NCI-H226 (cell line): ENCODE results near the gene ARMC2.
"Not testable (repeated sequence)": the region's sequence is repeated elsewhere in the genome, so short reads cannot be mapped to it uniquely, and the experiment has no call there.

Source experiments
- DNase-seq: peaks from one replicate; pipeline ENCODE4 v3.0.0-alpha.2; 2015

ARMC2 gene

DNA sequence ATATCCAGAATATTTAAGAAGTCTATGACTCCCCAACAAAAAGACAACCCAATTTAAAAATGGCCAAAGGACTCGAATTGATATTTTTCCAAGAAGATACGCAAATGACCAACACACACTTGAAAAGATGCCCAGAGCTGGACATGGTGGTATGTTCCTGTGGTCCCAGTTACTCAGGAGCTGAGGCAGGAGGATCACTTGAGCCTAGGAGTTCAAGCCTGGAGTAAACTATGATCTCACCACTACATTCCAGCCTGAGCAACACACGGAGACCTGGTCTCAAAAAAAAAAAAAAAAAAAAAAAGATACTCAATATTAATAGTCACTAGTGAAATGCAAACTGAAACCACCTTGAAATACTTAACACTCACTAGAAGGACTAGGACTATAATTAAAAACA lies 12.2 kb upstream of the ARMC2 start:
- DNase-seq = no peak

DNA sequence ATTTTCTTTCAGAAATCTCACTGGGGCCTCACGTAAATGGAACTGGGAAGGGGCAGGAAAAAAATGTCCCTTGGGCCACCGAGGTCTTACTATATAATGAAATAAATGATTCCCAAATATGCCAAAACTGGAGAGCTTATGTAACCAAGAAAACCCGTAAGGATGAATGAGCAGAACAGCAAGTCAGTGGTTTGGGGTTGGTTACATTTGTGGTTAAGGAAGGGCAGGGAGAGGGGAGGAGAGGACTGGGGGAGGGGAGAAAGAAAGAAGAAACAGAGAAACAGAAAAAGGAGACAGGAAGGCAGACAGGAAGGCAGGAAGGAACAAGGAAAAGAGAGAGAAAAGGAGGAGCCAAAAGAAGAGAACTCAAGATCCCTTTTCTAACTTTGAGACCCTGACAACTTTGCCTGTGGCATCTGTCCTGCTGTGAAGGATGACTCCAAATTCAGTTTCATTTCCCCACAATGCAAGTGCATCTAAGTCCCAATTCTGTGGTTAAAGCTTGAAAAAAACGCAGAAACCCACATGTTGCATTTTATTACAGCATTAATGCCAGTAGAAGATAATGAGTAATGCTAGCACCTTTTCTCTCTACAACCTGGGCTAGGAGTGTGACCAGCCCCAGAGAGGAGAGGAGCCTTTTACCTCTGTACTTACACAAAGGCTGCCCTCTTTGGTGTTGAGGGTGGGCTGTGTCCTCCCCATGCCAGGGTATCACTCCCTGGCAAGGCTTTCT lies 10.8 kb upstream of the ARMC2 start:
- DNase-seq = no peak

DNA sequence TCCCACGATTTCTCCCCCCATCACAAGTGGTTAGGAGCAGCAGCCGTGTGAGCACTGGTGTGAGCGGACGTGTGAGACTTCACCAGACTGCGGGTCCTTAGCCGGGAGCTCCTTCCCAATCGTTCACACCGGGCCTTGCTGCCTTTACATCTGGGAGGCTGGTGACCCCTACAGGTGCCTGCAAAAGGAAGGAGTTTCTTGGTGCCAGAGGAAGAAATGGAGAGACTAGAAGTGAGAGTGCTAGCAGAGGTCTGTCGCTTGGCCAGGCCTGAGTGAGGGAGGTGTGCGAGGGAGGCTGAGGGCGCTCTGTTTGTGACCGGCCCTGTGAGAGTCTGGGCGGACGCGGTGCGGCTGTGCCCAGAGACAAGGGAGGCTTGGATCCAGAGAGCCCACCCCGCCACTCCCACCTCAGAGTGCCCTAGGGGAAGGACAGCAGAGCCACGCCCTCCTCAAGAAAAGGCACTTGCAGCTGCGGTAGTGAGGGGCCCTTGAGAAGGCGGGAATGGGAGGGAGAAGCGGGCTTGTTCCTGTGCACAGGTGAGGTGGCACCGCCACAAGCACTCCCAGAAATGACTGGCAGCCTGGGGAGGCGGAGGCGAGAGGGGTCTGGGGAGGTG lies 10.0 kb upstream of the ARMC2 start:
- no peak for DNase-seq

DNA sequence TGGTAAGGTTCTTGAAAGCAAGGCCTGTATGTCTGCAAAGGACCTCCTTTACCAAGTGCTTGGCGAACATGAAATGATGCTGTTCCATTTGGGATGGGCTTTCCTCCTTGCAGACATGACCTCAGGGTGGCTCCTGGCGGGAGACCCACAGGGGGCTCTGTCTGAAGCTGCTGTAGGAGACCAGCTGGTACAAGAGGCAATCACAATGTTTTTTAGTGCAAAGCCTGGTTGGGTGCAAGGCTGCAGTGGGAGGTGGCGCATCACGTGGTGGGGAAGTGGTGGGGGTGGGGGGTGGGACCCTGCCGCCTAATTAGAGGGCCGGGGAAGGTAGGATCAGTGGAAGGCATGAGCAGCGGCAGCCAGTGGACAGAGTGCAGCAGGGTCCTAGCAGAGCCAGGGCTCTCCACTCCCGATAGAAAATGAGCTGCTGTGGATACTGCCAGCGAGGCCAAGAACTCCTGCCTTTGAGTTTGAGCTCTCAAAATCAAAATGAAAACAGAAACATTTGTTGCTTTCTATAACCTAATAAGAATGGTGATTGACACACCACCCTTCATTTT lies 9.1 kb upstream of the ARMC2 start:
- no peak for DNase-seq

DNA sequence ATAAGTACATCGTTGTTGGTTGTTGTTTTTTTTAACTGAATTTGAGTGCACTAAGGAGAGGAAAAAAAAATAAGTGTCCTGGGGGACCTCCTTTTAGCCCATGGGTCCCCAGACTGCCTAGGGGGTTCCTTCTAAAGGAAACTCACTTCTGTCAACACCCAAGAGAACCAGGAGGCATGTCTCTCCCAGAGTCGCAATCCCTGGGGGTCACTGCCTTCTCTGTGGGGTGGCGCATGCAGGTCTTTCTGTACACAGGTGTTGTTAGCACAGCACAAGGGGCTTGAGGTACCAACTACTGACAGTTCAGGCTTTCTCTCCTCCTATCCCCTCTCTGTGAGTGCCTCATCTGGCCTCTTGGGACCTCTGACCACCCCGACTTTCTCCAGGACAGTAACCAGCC lies 7.3 kb upstream of the ARMC2 start:
- DNase-seq = no peak

DNA sequence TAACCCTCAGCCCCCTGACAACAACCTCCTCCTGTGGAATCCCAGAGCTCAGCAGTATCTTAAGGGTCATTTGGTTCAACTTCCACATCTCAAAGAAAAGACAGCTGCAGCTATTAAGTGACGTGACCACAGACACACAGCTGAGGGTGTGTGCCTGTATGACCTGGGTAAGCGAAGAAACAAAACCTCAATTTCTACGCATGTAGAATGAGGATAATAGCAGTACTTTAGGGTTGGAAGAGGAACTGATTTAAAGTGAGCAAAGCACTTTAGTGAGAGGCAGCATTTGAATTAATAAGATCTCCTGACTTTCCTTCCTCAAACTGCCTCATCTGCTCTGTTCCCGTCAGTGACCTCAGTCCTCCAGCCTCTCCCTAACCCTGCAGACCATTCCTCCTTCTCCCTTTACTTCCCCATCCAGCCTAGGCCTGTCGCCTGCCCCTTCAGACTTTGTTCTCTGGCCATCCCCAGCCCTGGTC lies 6.8 kb upstream of the ARMC2 start:
- DNase-seq = no peak

DNA sequence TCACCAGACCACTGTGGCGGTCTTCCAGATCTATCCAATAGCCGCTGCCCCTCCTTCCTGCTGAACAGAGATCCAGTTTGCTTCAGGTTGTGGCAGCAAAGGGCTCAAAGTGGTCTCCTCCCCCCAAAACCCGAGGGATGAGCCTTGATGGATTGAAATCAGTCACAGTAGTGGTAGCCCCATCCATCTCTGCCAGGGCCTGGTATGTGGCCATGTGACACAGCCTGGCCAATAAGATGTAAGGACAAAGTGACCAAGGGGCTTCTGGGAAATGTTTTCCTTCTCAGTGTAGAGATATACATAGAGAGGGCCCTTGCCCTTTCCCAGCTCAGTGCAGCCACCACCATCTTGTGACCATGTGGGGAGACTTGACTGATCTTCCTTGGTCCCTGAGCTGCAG lies 4.1 kb upstream of the ARMC2 start:
- no peak for DNase-seq

DNA sequence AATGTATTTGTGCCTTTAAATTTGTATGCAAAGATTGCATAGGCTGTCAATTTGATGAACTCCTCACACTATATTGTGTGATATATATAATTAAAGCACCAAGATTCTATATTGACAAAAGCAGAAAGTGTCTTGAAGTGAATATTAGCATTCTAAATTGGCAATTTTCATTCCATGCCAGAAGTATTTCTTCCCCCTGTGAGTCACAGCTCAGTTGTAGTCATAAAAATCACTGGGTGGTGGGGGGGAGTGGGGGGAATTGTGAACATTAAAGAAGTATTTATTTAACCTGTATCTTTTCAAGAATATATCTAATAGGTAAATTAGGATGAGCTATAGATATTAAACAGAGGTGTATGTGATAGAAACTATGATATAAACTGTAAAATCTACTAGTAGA lies 3.1 kb upstream of the ARMC2 start:
- no peak for DNase-seq

DNA sequence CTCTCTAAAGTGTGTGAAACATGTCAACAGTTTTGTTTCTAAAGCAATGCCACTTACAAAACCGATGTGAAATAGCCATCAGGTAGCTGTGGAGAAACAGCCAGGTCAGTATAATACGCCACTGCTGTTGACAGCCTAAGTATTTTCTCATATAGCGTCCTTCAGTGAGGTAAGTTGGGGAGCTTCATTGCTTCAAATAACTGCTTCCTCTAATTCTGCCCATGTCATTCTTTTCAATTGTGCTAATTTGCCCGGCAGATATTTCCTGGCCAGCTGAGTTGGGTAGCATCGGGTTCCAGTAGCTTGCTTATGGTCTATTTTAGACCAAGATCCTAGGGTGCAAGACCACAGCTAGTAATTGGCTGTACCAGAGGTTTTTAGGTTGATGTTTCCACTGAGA lies 2.1 kb upstream of the ARMC2 start:
- DNase-seq = no peak

DNA sequence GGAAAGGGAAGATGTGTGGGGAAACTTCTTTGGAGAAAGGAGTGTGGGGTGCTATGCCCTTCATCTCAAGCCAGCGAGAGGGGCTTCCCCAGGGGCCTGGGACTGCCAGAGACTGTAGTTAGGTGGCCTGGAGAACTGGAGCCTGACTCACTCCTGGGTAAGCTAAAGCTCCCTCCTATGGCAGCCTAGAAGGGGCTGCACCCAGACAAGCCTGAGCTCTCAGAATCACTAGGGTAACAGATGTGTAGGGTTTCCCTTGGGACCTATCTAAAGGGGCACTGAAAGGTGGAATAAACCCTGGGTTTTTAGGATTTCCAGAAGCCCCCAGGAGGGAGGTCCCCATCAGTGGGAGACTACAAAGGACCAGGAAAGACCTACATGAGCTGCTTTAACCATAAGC lies 1.6 kb upstream of the ARMC2 start:
- no peak for DNase-seq

DNA sequence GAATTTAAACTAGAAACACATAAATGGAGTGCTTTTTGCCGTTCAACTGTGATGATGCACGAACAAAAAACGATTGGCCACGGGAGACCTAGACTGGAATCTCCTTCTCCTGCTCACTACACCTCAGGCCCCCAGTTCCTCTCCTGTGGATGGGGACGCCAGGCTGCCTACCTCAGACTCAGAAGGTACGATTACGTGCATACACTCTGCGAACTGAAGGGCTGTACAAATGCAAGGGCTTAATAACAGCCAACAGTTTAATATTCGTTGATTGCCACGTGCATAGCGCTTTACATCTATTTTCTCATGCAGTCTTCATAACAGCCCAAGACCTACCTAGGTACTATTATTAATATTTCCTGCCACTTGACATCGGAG lies 495 bp upstream of the ARMC2 start:
- no peak for DNase-seq

DNA sequence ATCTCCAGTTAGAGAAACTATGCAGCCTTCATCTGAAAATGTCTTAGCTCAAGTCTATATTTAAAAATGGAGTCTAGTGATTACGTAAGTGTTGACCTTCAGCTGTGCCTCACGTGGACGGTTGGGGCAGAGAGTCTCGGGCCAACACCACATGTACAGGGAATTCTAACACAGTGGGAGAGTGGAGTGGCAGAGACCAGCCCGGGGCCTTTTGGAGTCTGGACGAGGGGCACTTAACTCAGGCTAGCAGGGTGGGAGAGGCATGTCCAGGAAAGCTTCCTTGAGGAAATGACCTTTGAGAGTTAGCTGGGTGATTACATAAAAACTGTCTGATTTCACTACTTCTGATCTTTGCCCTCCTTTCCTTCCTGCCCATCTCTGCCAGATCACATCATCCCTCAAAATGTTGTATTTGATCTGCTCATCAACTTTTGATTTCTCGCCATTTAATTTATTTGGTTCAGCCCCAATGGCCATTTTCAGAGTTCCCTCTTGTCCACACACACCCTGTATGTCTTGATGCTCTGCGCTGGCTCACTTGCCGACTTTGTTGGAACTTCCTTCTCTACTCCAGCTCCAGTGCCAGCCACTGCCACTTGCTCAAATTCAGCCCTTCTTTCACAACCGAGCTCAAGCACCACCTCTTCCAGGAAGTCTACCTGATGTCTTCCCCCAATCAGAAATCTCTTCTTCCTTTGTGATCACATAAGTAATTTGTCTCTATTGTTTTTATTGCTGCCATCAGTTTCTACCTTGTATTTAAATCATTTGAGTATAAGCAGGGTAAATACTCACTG lies 2.6 kb downstream of the ARMC2 start:
- no peak for DNase-seq

DNA sequence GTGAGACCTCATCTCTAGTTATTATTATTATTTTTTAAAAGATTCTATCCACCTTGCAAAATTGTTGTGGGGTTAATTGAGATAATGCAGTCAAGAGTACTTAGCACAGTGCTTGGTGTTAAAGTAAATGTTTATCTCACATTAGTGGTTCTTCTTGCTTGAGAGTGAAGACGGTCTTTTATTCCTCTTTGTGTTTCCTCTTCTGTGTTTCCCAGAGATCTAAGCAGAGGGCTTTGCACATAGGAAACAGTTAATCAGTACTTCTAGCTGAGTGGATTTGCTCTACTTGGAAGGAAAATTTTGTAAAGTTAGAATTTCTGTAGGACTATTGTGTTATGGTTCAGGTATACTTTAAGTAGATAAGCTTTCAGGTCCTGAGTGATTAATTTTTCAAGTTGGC lies 3.5 kb downstream of the ARMC2 start:
- DNase-seq = no peak

DNA sequence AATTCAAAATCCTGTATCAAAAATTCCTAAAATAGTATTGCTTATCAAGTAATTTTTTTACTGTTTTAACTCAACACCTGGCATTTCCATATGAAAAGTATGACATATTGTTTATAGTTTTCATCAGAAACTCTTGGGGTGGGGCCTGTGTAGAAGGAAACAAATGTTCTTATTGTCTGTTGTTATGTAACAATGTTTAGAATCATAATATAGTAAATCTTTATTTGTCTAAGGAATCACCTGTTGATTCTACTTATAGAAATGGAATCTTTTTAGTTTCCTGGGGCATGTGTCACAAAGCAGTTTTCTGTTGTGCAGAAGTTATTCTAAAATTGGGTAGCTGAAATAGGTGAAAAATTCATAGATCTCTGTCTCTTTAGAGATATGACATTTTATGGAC lies 4.9 kb downstream of the ARMC2 start:
- no peak for DNase-seq

DNA sequence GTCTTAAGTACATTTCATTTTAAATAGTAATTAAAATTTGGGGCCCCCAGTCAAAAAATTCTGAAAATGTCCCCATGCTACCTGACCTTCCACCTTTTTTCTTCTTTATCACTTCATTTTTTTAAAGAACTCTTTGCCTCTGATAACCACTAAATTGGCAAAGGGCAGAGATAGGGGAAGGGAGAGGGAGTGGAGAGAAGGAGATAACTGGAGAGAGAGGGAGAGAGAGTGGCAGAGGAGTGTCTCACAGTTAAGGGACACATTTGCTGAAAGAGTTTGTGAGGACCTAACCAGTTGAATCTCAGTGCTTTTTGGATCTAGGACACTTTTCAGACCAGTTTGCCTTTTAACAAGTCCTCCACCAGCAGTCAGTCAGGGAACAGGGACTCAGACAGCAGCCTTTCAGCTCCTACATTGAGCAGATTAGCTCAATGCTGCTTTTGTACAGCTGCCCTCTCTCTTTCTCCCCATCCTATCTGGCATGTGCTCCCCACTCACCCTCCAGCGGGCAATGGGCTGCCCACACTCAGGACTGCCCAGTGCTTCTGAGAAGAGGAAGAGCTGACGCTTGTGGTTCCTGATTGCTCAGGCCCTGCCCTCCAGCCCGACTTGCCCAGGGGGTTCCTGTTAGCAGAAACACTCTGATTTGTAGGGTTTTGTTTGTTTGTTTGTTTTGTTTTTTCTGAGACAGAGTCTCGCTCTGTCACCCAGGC lies 14.4 kb downstream of the ARMC2 start:
- no peak for DNase-seq

DNA sequence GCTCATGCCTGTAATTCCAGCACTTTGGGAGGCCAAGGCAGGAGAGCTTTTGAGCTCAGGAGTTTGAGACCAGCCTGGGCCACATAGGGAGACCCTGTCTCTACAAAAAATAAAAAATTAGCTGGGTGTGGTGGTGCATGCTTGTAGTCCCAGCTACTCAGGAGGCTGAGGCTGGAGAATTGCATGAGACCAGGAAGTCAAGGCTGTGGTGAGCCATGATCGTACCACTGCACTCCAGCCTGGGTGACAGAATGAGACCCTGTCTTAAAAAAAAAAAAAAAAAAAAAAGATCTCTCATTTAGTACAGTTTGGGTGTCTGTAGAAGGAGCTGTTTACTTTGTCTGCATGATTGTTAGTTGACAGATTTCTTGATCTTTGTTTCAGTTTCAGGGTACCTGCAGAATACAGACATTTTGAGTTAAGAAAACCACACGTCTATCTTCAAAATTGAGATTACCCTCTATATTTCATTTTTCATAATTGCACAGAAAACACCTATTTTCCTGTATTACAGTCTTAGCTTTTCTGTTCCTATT lies 17.6 kb downstream of the ARMC2 start:
- DNase-seq = not testable (repeated sequence)

DNA sequence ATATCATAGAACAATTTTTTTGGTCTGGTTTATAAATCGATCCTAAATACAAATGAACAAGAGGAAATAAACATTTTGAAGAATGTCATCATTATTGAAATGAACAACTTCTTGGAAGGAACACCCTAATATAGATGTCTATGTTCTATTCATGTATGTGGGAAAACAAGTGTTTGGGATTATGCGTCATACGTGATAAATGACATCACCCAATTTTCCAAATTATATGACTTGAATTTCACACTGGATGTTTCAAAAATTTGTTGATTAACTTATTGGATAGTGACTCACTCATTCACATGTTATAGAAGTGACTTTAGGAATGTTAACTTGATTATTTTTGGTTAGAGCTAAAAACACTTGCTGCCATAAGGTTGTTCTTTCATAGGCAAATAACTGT lies 18.6 kb downstream of the ARMC2 start:
- no peak for DNase-seq

DNA sequence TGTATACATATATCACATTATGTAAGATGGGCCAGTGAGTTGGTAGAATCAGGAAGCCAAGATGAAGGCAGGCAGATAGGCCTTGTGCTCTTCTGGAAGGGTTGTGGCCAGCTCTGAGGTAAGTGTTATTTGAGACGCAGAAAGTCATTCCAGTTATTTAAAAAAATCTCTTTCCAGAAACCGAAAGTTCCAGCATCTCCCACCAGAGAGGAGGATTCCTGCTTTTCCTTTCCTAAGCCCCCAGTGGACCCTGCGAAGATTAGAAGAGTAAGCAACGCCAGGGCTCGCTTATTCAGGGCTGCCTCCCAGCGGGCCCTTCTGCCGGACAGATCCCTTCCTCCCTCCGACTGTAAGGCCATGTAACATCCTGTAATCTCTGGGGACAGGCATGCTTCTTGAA lies 20.4 kb downstream of the ARMC2 start:
- no peak for DNase-seq

DNA sequence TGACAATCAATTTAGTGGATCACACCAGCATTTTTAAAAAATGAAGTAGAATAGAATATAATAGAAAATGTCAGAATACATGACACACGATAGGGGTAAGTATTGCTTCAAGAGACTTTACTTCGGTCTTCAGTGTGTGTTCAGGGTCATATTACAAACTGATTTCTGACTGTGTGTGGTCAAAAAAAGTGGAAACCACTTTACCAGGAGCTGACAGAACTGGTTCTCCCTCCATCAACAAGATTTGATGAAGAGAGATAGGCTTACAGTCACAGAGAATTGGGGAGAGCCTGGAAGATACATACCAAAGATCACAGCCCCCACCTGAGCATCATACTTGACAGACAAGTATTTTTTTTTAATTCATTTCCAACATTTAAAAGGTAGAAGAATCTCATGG lies 21.7 kb downstream of the ARMC2 start:
- no peak for DNase-seq

DNA sequence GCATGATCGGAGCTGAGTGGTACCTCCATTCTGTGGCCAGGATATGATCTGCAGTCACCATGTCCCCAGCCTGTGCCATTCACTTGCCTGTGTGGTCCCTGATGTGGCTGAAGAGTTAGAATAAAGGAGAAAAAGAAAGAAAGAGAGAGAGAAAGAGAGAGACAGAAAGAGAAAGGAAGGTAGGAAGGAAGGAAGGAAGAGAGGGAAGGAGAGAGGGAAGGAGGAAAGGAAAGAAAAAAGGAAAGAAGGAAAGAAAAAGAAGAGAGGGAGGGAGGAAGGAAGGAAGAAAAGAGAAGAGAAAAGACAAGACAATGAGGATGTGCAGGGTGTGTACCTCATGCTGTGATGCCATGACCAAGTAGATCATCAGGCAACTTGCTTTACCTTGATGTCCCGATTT lies 22.1 kb downstream of the ARMC2 start:
- no peak for DNase-seq

DNA sequence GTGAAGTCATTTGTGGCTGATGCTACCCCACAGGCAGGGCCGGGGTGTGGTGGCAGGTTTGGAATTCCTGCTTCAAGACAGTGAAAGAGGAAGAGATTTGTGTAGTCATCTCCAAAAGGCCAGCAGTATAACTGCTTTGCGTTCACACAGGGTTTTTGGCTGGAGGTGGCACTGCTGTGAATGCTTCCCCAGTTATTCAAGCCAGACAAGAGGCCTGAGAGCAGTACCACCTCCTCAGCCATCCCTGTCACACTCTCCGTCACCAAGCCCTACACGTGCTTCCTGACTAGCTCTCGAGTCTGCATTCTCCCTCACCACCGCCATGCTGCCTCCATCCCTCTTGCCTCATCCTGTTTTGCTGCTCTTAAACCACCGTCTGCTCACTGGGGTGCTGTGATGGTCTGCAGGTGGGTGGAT lies 23.9 kb downstream of the ARMC2 start:
- DNase-seq = no peak

DNA sequence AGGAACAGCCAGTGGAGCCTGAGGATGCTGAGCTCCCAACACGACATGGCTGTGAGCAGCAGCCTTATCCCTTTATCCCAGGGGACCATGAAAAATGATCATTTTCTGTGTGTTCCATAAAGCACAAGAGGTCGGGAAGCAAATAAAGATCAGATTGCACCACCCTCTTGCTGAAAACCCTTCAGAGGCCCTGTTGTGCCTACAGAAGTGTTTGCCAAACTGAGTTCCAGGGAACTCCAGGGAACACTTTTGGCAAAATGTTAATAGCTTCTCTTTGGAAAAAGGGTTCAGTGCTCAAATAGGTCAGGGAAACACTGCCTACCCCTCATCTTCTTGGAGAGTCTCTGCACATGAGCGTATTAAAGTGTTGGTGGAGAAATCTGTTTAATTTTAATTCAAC lies 24.4 kb downstream of the ARMC2 start:
- no peak for DNase-seq

DNA sequence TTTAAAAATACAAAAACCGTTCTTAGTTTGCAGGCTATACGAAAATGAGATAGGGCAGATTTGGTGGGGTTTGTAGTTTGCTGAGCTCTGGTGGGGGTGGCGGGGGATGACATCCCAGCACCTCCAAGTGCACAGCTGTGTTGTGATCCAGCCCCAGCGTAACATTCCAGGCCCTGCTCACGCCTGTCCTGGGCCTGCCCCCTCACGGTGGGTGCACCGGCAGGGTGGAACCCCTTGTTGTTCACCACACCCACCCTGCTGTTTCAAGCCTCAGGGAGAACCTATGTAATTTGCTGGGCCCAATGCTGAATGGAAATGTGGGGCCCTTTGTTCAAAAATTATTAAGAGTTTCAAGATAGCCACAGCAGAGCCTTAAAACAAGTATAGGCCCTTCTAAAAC lies 25.0 kb downstream of the ARMC2 start:
- no peak for DNase-seq
